GM20000 (cell line): Measurements from ENCODE around the gene FAM171A2.

Source experiments
- DNase-seq: peaks from one replicate; pipeline ENCODE4 v3.0.0; 2012; ENCODE audit warnings: low spot score
- CTCF ChIP-seq: IDR thresholded peaks from 2 replicates; pipeline ENCODE4 v1.5.1; 2012; ENCODE audit warnings: mild to moderate bottlenecking, control low read depth; ENCODE audit errors: extremely low read depth, missing control alignments

The FAM171A2 gene

GRCh38 chr17:44314524-44314868, 49.2 kb downstream of the FAM171A2 start:
- no peak for TF ChIP-seq CTCF
- DNase-seq = no peak

GRCh38 chr17:44314031-44314430, 49.6 kb downstream of the FAM171A2 start:
- DNase-seq = no peak
- no peak for TF ChIP-seq CTCF

- TF ChIP-seq CTCF = no peak
- no peak for DNase-seq
Measured at GRCh38 chr17:44312396-44313104, 51.1 kb downstream of the FAM171A2 start.

- no peak for TF ChIP-seq CTCF
- no peak for DNase-seq
Measured at GRCh38 chr17:44311562-44312181, 52.0 kb downstream of the FAM171A2 start.

- no peak for DNase-seq
- TF ChIP-seq CTCF = no peak
Measured at GRCh38 chr17:44310609-44311376, 52.9 kb downstream of the FAM171A2 start.

- DNase-seq = no peak
- no peak for TF ChIP-seq CTCF
Measured at GRCh38 chr17:44310188-44310587, 53.5 kb downstream of the FAM171A2 start.

GRCh38 chr17:44309472-44309871, 54.2 kb downstream of the FAM171A2 start:
- TF ChIP-seq CTCF = no peak
- DNase-seq = no peak
